Measurements from ENCODE around the gene SNRPA1.

Gene SNRPA1

DNA sequence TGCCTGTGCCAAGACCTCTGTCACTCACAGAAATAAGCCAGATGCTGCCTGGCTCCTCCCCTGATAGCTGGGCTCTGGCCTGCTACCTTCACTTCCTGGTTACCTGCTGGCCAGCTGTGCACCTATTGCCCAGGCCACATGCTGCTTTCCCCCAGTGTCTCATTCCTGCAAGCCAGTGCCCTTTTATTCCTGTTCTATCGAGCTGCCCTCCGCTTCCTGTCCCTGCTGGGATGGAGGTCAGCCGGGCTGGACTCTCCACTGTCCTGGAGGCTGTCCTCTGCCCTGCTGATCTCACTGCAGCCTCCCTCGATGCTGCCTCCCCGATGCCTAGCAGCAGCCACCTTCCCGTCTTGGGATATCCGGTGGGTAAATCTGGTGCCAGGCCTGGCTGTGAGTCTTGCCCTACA lies 37.0 kb upstream of the SNRPA1 start:
- peaks cover 19% of the 10 kb centered on the region for H3K9me3 ChIP-seq (ENCODE audit: insufficient read depth, low read length)
- TF ChIP-seq EZH2phosphoT487 (IDR thresholded peaks at IDR 0.05; ENCODE audit: low read depth) = no peak
- TF ChIP-seq, protein P1, sequence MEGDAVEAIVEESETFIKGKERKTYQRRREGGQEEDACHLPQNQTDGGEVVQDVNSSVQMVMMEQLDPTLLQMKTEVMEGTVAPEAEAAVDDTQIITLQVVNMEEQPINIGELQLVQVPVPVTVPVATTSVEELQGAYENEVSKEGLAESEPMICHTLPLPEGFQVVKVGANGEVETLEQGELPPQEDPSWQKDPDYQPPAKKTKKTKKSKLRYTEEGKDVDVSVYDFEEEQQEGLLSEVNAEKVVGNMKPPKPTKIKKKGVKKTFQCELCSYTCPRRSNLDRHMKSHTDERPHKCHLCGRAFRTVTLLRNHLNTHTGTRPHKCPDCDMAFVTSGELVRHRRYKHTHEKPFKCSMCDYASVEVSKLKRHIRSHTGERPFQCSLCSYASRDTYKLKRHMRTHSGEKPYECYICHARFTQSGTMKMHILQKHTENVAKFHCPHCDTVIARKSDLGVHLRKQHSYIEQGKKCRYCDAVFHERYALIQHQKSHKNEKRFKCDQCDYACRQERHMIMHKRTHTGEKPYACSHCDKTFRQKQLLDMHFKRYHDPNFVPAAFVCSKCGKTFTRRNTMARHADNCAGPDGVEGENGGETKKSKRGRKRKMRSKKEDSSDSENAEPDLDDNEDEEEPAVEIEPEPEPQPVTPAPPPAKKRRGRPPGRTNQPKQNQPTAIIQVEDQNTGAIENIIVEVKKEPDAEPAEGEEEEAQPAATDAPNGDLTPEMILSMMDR (IDR thresholded peaks at IDR 0.05; ENCODE audit: low read depth, low read length) = no peak
- H3K27ac ChIP-seq (ENCODE audit: low read length) = no peak overlapping the region
- H3K27me3 ChIP-seq (ENCODE audit: low read depth, low read length) = peaks cover 9% of the 10 kb centered on the region
- H3K79me2 ChIP-seq (ENCODE audit: low read length) = no peaks in the 10 kb centered on the region
- no peak overlapping the region for H2AFZ ChIP-seq (ENCODE audit: low read depth, low read length)
- no peak overlapping the region for H3K4me2 ChIP-seq (ENCODE audit: low read length)
- H3K4me1 ChIP-seq (ENCODE audit: low read length) = peaks cover 6% of the 10 kb centered on the region
- H3K4me3 ChIP-seq (ENCODE audit: low read length) = no peak overlapping the region
- H4K20me1 ChIP-seq (ENCODE audit: insufficient read depth, low read length) = no peaks in the 10 kb centered on the region
- no peak overlapping the region for H3K9ac ChIP-seq (ENCODE audit: low read length)
- peaks cover 5% of the 10 kb centered on the region for H3K36me3 ChIP-seq (replicated peaks; ENCODE audit: low read depth, low read length)

DNA sequence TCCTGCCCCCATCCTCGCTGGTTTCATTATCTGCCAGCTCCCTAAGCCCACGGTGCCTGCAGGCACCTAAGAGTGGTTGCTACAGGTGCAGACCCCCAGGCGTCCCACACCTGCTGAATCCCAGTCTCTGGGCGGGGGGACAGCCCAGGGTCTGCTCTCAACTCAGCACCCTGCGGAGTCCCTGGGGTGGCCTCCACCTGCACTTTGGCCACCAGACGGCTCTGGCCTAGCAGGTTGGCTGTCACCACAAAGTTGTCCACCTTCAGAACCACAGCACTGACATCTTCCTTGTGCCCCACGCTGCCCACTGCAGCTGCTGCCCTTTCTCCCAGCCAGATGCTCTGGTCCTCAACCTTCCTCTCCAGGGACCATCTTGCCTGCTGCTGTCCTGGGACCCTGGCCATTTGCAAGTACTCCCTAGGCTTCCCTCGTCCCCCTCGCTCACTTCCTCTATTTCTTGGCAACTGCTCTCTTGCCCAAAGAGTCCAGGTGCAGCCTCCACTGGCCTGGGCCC lies 34.9 kb upstream of the SNRPA1 start:
- peaks cover 5% of the 10 kb centered on the region for H3K36me3 ChIP-seq (replicated peaks; ENCODE audit: low read depth, low read length)
- no peak overlapping the region for H2AFZ ChIP-seq (ENCODE audit: low read depth, low read length)
- H3K4me1 ChIP-seq (ENCODE audit: low read length) = peaks cover 6% of the 10 kb centered on the region
- no peak for TF ChIP-seq EZH2phosphoT487 (IDR thresholded peaks at IDR 0.05; ENCODE audit: low read depth)
- TF ChIP-seq, protein P1 (IDR thresholded peaks at IDR 0.05; ENCODE audit: low read depth, low read length) = no peak
- no peak overlapping the region for H3K4me2 ChIP-seq (ENCODE audit: low read length)
- no peak overlapping the region for H3K9ac ChIP-seq (ENCODE audit: low read length)
- peaks cover 6% of the 10 kb centered on the region for H3K9me3 ChIP-seq (ENCODE audit: insufficient read depth, low read length)
- H3K79me2 ChIP-seq (ENCODE audit: low read length) = no peaks in the 10 kb centered on the region
- H3K27me3 ChIP-seq (ENCODE audit: low read depth, low read length) = peaks cover 9% of the 10 kb centered on the region; the same call in 1 of the 2 replicates
- no peak overlapping the region for H3K27ac ChIP-seq (ENCODE audit: low read length)
- no peaks in the 10 kb centered on the region for H4K20me1 ChIP-seq (ENCODE audit: insufficient read depth, low read length)
- H3K4me3 ChIP-seq (ENCODE audit: low read length) = no peak overlapping the region

DNA sequence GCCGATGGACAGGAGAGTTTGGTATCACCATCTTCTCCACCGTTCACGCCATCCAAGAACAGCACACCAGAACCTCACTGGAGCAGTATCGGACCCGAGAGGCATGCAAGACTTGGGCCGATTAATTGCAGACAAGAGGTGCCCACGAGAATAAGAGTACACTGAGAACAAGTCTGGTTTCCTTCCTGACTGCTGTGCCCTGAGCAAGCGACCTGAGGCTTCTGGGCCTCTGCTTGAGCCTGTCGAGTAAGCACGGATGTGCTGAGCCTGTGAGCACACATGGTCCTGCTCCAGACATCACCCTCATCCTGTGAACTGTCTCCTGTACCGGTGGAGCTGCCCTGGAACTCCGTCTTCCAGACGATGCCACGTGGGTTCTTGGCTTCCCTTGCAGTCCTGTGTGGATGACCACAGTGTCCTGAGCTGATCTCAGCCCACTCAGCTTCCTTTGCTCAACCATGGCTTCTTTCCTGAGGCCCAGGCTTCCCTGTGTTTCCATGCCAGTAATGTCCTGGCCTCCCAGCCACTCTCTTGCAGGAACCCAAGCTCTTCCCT lies 34.3 kb upstream of the SNRPA1 start:
- Histone ChIP-seq H3K4me1 (ENCODE audit: low read length) (peaks cover 1% of the 10 kb centered on the region), H3K4me2 (ENCODE audit: low read length) (no peak overlapping the region), H3K4me3 (ENCODE audit: low read length) (no peak overlapping the region), H4K20me1 (ENCODE audit: insufficient read depth, low read length) (no peaks in the 10 kb centered on the region), H3K79me2 (ENCODE audit: low read length) (no peaks in the 10 kb centered on the region), H2AFZ (ENCODE audit: low read depth, low read length) (no peak overlapping the region), H3K9ac (ENCODE audit: low read length) (no peak overlapping the region), H3K27ac (ENCODE audit: low read length) (no peak overlapping the region), H3K9me3 (ENCODE audit: insufficient read depth, low read length) (peaks cover under 1% of the 10 kb centered on the region), H3K27me3 (ENCODE audit: low read depth, low read length) (peaks cover 9% of the 10 kb centered on the region; the same call in 1 of the 2 replicates), H3K36me3 (replicated peaks; ENCODE audit: low read depth, low read length) (peaks cover under 1% of the 10 kb centered on the region)
- TF ChIP-seq, protein P1 (IDR thresholded peaks at IDR 0.05; ENCODE audit: low read depth, low read length) = no peak
- TF ChIP-seq EZH2phosphoT487 (IDR thresholded peaks at IDR 0.05; ENCODE audit: low read depth) = no peak

DNA sequence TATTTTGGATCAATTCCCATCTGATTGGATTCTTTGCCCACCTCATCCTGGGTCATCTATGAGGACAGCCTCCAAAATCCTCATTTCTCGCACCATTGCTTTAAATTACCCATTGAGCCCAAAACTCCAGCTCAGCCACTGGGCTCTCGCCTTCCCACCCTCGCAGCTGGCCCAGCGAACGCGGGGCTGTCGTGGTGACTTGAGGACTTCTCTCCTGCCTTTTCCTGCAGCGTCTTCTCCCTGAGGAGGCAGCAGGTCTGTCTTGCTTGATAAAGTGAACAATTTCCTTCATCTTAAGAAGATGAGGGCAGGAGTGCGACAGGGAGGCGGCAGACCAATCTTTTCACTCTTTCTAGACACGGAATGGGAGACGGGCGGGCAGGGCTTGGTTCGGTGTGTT lies 33.0 kb upstream of the SNRPA1 start:
- no peak overlapping the region for H3K9ac ChIP-seq (ENCODE audit: low read length)
- H3K9me3 ChIP-seq (ENCODE audit: insufficient read depth, low read length) = no peaks in the 10 kb centered on the region
- H3K4me2 ChIP-seq (ENCODE audit: low read length) = no peak overlapping the region
- no peak overlapping the region for H3K4me3 ChIP-seq (ENCODE audit: low read length)
- no peaks in the 10 kb centered on the region for H3K79me2 ChIP-seq (ENCODE audit: low read length)
- no peaks in the 10 kb centered on the region for H4K20me1 ChIP-seq (ENCODE audit: insufficient read depth, low read length)
- H3K27ac ChIP-seq (ENCODE audit: low read length) = no peak overlapping the region
- no peak for TF ChIP-seq EZH2phosphoT487 (IDR thresholded peaks at IDR 0.05; ENCODE audit: low read depth)
- TF ChIP-seq, protein P1 (IDR thresholded peaks at IDR 0.05; ENCODE audit: low read depth, low read length) = no peak
- H2AFZ ChIP-seq (ENCODE audit: low read depth, low read length) = no peak overlapping the region
- peaks cover 9% of the 10 kb centered on the region; the same call in 1 of the 2 replicates for H3K27me3 ChIP-seq (ENCODE audit: low read depth, low read length)
- no peaks in the 10 kb centered on the region for H3K4me1 ChIP-seq (ENCODE audit: low read length)
- no peaks in the 10 kb centered on the region for H3K36me3 ChIP-seq (replicated peaks; ENCODE audit: low read depth, low read length)
